ENCODE measurements around the gene SERP1.
A peak's percentile ranks its signal among the peaks of the same experiment; 100 is the strongest.

SERP1 gene

GRCh38 chr3:150546226-150547044, at the start of gene SERP1, which contains the start of gene EIF2A:
Gene SERP1 (minus strand): TSS chr3:150546496. CDS start chr3:150546135, 361 bp downstream.
Gene EIF2A (plus strand): TSS chr3:150546787. CDS start chr3:150546803, 16 bp downstream.
- peak; percentile 98 to 100 for DNase-seq

GRCh38 chr3:150594150-150594549, 47.9 kb upstream of the SERP1 start:
- DNase-seq: no peak

GRCh38 chr3:150589759-150590158, 43.5 kb upstream of the SERP1 start:
- DNase-seq: no peak

GRCh38 chr3:150588027-150588830, 41.9 kb upstream of the SERP1 start:
- no peak for DNase-seq

GRCh38 chr3:150583028-150583427, 36.7 kb upstream of the SERP1 start:
- DNase-seq: no peak

- DNase-seq: no peak
These were observed 36.3 kb upstream of the SERP1 start for GRCh38 chr3:150582620-150583019.

GRCh38 chr3:150581174-150581573, 34.9 kb upstream of the SERP1 start:
- no peak for DNase-seq

GRCh38 chr3:150577855-150578254, 31.6 kb upstream of the SERP1 start:
- peak in 1 of 2 experiments; percentile 12 for DNase-seq

GRCh38 chr3:150567328-150567727, 21.0 kb upstream of the SERP1 start:
- DNase-seq: no peak

GRCh38 chr3:150564243-150564642, 17.9 kb upstream of the SERP1 start:
- DNase-seq: no peak

GRCh38 chr3:150557725-150558124, 11.4 kb upstream of the SERP1 start:
- DNase-seq: no peak

- no peak for DNase-seq
These were observed 10.5 kb upstream of the SERP1 start for GRCh38 chr3:150556792-150557191.

- DNase-seq: no peak
These were observed 9.7 kb upstream of the SERP1 start for GRCh38 chr3:150555859-150556436.

GRCh38 chr3:150547045-150547741, 897 bp upstream of the SERP1 start:
- DNase-seq: peak; percentile 47 to 54

- DNase-seq: peak; percentile 11 to 21
These were observed 674 bp downstream of the SERP1 start for GRCh38 chr3:150545419-150546225.

GRCh38 chr3:150544726-150545125, 1.6 kb downstream of the SERP1 start:
- DNase-seq: no peak

GRCh38 chr3:150544041-150544440, 2.3 kb downstream of the SERP1 start:
- no peak for DNase-seq

- DNase-seq: no peak
These were observed 2.8 kb downstream of the SERP1 start for GRCh38 chr3:150543531-150543930.

- no peak for DNase-seq
These were observed 3.2 kb downstream of the SERP1 start for GRCh38 chr3:150543128-150543527.

- DNase-seq: peak in 1 of 2 experiments; percentile 9
These were observed 5.3 kb downstream of the SERP1 start for GRCh38 chr3:150540991-150541390.

- DNase-seq: no peak
These were observed 6.0 kb downstream of the SERP1 start for GRCh38 chr3:150540297-150540696.

Measured in Kasumi-1 (cell line).